ENCODE results near the gene CABP2. TPM values are rescaled to one million over a fixed set of nuclear protein-coding genes. Genes with fewer than 3 reads are reported as not detected.
A peak's percentile ranks its signal among the peaks of the same experiment; 100 is the strongest.

Gene CABP2
- total and polyA plus RNA-seq, 10 of the 15 experiments (the other 5 are each of a cell fraction or from before 2014, with no cell fraction given): not detected

DNA sequence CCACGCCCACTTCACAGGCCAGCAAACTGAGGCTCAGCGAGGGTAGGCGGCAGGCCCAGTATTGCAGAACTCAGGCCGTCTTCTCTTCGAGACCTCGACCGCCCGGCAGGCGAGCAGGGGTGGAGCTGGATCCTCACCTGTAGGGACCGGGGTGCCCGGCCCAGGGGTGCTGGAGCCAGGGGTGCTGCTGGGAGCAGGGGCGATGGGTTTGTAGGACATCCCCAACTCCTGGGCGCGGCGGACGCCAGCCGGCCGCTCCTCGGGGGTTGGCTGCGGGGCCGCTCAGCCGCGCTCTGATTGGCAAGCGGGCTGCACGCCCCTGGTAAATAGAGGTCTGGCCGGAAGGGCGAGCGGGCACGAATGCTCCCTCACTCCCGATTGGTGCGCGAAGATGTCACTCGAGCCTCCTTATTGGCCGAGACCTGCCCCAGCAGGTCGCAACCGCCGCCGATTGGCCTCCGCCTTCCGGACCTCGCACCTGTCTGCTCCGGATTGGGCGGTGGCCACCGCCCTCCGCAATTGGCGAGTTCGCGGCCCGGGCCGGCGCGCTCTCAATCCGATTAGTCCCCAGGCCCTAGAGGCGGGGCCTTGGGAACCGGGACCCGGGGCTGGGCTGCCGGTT is 15.3 kb downstream of the CABP2 start, which contains the start of gene CDK2AP2 (continued):
- TF ChIP-seq, protein P1, sequence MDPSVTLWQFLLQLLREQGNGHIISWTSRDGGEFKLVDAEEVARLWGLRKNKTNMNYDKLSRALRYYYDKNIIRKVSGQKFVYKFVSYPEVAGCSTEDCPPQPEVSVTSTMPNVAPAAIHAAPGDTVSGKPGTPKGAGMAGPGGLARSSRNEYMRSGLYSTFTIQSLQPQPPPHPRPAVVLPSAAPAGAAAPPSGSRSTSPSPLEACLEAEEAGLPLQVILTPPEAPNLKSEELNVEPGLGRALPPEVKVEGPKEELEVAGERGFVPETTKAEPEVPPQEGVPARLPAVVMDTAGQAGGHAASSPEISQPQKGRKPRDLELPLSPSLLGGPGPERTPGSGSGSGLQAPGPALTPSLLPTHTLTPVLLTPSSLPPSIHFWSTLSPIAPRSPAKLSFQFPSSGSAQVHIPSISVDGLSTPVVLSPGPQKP (IDR thresholded peaks at IDR 0.05; ENCODE audit: low read depth, low read length): peak; percentile 54
- no peak for TF ChIP-seq FOXM1 (IDR thresholded peaks at IDR 0.05; ENCODE audit: low read depth, low read length)
- TF ChIP-seq GABPA (IDR thresholded peaks at IDR 0.05; ENCODE audit: low read depth): no peak; the same call in 1 of the 2 replicates
- peak; percentile 92 for TF ChIP-seq E2F4 (IDR thresholded peaks at IDR 0.05; ENCODE audit: low read depth, low read length)
- peak; percentile 78; the same call in 1 of the 2 replicates for TF ChIP-seq SMARCA5 (IDR thresholded peaks at IDR 0.05)
- TF ChIP-seq DPF2 (IDR thresholded peaks at IDR 0.05): peak; percentile 97
- TF ChIP-seq ZZZ3 (IDR thresholded peaks at IDR 0.05; ENCODE audit: control insufficient read depth, insufficient read length, low read depth): no peak
- 0 out of 2 replicates have a peak, but pooled peaks have one; percentile 18 for TF ChIP-seq TAF1 (IDR thresholded peaks at IDR 0.05; ENCODE audit: borderline replicate concordance, low read depth, low read length)
- TF ChIP-seq RCOR1 (conservative IDR thresholded peaks at IDR 0.05; ENCODE audit: low read depth, low read length): no peak
- no peak for TF ChIP-seq HCFC1 (IDR thresholded peaks at IDR 0.05; ENCODE audit: low read length)
- no peak for TF ChIP-seq NRF1 (conservative IDR thresholded peaks at IDR 0.05; ENCODE audit: low read depth, low read length)
- no peak for TF ChIP-seq ZNF217 (IDR thresholded peaks at IDR 0.05)
- TF ChIP-seq, protein P2, sequence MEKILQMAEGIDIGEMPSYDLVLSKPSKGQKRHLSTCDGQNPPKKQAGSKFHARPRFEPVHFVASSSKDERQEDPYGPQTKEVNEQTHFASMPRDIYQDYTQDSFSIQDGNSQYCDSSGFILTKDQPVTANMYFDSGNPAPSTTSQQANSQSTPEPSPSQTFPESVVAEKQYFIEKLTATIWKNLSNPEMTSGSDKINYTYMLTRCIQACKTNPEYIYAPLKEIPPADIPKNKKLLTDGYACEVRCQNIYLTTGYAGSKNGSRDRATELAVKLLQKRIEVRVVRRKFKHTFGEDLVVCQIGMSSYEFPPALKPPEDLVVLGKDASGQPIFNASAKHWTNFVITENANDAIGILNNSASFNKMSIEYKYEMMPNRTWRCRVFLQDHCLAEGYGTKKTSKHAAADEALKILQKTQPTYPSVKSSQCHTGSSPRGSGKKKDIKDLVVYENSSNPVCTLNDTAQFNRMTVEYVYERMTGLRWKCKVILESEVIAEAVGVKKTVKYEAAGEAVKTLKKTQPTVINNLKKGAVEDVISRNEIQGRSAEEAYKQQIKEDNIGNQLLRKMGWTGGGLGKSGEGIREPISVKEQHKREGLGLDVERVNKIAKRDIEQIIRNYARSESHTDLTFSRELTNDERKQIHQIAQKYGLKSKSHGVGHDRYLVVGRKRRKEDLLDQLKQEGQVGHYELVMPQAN (conservative IDR thresholded peaks at IDR 0.05): peak; percentile 83
- TF ChIP-seq EGR1 (IDR thresholded peaks at IDR 0.05; ENCODE audit: borderline replicate concordance in 1 of 2, low read depth in 2 of 2, low read length in 2 of 2): no peak
- no peak for TF ChIP-seq SUPT20H (IDR thresholded peaks at IDR 0.05; ENCODE audit: borderline replicate concordance, control insufficient read depth, low read depth, low read length)
- no peak for TF ChIP-seq CBX5 (IDR thresholded peaks at IDR 0.05; ENCODE audit: low read depth)
- TF ChIP-seq, protein P3, sequence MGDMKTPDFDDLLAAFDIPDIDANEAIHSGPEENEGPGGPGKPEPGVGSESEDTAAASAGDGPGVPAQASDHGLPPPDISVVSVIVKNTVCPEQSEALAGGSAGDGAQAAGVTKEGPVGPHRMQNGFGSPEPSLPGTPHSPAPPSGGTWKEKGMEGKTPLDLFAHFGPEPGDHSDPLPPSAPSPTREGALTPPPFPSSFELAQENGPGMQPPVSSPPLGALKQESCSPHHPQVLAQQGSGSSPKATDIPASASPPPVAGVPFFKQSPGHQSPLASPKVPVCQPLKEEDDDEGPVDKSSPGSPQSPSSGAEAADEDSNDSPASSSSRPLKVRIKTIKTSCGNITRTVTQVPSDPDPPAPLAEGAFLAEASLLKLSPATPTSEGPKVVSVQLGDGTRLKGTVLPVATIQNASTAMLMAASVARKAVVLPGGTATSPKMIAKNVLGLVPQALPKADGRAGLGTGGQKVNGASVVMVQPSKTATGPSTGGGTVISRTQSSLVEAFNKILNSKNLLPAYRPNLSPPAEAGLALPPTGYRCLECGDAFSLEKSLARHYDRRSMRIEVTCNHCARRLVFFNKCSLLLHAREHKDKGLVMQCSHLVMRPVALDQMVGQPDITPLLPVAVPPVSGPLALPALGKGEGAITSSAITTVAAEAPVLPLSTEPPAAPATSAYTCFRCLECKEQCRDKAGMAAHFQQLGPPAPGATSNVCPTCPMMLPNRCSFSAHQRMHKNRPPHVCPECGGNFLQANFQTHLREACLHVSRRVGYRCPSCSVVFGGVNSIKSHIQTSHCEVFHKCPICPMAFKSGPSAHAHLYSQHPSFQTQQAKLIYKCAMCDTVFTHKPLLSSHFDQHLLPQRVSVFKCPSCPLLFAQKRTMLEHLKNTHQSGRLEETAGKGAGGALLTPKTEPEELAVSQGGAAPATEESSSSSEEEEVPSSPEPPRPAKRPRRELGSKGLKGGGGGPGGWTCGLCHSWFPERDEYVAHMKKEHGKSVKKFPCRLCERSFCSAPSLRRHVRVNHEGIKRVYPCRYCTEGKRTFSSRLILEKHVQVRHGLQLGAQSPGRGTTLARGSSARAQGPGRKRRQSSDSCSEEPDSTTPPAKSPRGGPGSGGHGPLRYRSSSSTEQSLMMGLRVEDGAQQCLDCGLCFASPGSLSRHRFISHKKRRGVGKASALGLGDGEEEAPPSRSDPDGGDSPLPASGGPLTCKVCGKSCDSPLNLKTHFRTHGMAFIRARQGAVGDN (IDR thresholded peaks at IDR 0.05): no peak
- no peak for TF ChIP-seq CBFB (IDR thresholded peaks at IDR 0.05; ENCODE audit: low read depth)
- TF ChIP-seq RFX5 (IDR thresholded peaks at IDR 0.05; ENCODE audit: low read depth, low read length): peak; percentile 89
- peak; percentile 97 for TF ChIP-seq PBX3 (IDR thresholded peaks at IDR 0.05; ENCODE audit: insufficient replicate concordance, low read depth, low read length)
- TF ChIP-seq SP1 (IDR thresholded peaks at IDR 0.05; ENCODE audit: low read depth, low read length): peak; percentile 99
